ENCODE results near the gene ADD3. TPM values are rescaled to one million over a fixed set of nuclear protein-coding genes. Genes with fewer than 3 reads are reported as not detected.

The ADD3 gene
- total RNA-seq, 2 experiments from 2014 or later, result 124 to 206 TPM

GRCh38 chr10:110184398-110184797 is 176.6 kb downstream of the ADD3 start:
- Mint-ChIP-seq H3K9me3 (ENCODE audit: low read depth) (no peaks in the 10 kb centered on the region), H3K4me3 (no peak overlapping the region), H3K27ac (no peak overlapping the region), H3K4me1 (peaks cover 5% of the 10 kb centered on the region), H3K27me3 (peaks cover 42% of the 10 kb centered on the region), H3K36me3 (peaks cover 1% of the 10 kb centered on the region)
- DNase-seq, result peak; percentile 12
- CTCF ChIA-PET, result no interaction called here
- no peak for ATAC-seq

Other genes with a start within 250 kb of the ADD3 start
- 10 to 100 TPM; 72.7 to 84.8 TPM for gene XPNPEP1, start 84.5 kb upstream of the ADD3 start, total RNA-seq
- 10 to 100 TPM; 13.6 to 29.1 TPM for gene MXI1, start 199.6 kb downstream of the ADD3 start, total RNA-seq